Astrocyte (in vitro differentiated cells and primary cell): ENCODE results near the gene BIN2. TPM values are rescaled to one million over a fixed set of nuclear protein-coding genes. Genes with fewer than 3 reads are reported as not detected.

ENCODE experiments used
- DNase-seq: peaks from one replicate; pipeline ENCODE4 v3.0.0-alpha.2; 2010; ENCODE audit warnings: low read depth
- FAIRE-seq: peaks from 2 replicates; lab custom pipeline; 2011; peaks lifted over from hg19 to GRCh38; lab: Jason Lieb, UNC
- H2AFZ ChIP-seq: 2 replicates; pipeline ENCODE4 v1.6.0; 2012; ENCODE audit warnings: low read depth, low read length, inconsistent platforms
- H3K27ac ChIP-seq: 2 replicates; pipeline ENCODE4 v1.5.1; 2011; ENCODE audit warnings: low read depth, low read length, inconsistent platforms
- H3K27me3 ChIP-seq: 2 replicates; pipeline ENCODE4 v1.6.0; 2011; ENCODE audit warnings: low read length, inconsistent platforms; ENCODE audit not compliant: insufficient read depth
- H3K36me3 ChIP-seq: 2 replicates; pipeline ENCODE4 v1.5.1; 2011; ENCODE audit warnings: low read length, inconsistent platforms; ENCODE audit not compliant: insufficient read depth
- H3K4me1 ChIP-seq: 2 replicates; pipeline ENCODE4 v1.5.1; 2011; ENCODE audit warnings: low read length, inconsistent platforms; ENCODE audit not compliant: insufficient read depth
- H3K4me2 ChIP-seq: 2 replicates; pipeline ENCODE4 v1.6.0; 2012; ENCODE audit warnings: low read length, inconsistent platforms
- H3K4me3 ChIP-seq: 2 replicates; pipeline ENCODE4 v1.5.1; 2011; ENCODE audit warnings: low read depth, mild to moderate bottlenecking, low read length, inconsistent platforms; ENCODE audit not compliant: insufficient read depth
- H3K79me2 ChIP-seq: 2 replicates; pipeline ENCODE4 v1.6.0; 2012; ENCODE audit warnings: mild to moderate bottlenecking, low read length, inconsistent platforms; ENCODE audit not compliant: insufficient read depth
- H3K9ac ChIP-seq: 2 replicates; pipeline ENCODE4 v1.6.0; 2012; ENCODE audit warnings: mild to moderate bottlenecking, low read length, inconsistent platforms
- H3K9me3 ChIP-seq: 2 replicates; pipeline ENCODE4 v1.5.1; 2012; ENCODE audit warnings: low read depth, mild to moderate bottlenecking, low read length, inconsistent platforms; ENCODE audit not compliant: insufficient read depth
- H4K20me1 ChIP-seq: 2 replicates; pipeline ENCODE4 v1.6.0; 2012; ENCODE audit warnings: low read length, inconsistent platforms; ENCODE audit not compliant: insufficient read depth
- H3K27ac Mint-ChIP-seq: one replicate; pipeline ENCODE4 v1.8.0; 2021; ENCODE audit warnings: mild to moderate bottlenecking, mixed read lengths; ENCODE audit not compliant: unreplicated experiment
- H3K27me3 Mint-ChIP-seq: one replicate; pipeline ENCODE4 v1.8.0; 2021; ENCODE audit warnings: low read depth, mixed read lengths; ENCODE audit not compliant: unreplicated experiment
- H3K36me3 Mint-ChIP-seq: one replicate; pipeline ENCODE4 v1.8.0; 2021; ENCODE audit warnings: low read depth, mixed read lengths; ENCODE audit not compliant: unreplicated experiment
- H3K4me1 Mint-ChIP-seq: one replicate; pipeline ENCODE4 v1.8.0; 2021; ENCODE audit warnings: low read depth, mixed read lengths; ENCODE audit not compliant: unreplicated experiment
- H3K4me3 Mint-ChIP-seq: one replicate; pipeline ENCODE4 v1.8.0; 2021; ENCODE audit warnings: mild to moderate bottlenecking, moderate library complexity, mixed read lengths; ENCODE audit not compliant: unreplicated experiment
- H3K9me3 Mint-ChIP-seq: one replicate; pipeline ENCODE4 v1.8.0; 2021; ENCODE audit warnings: mild to moderate bottlenecking, mixed read lengths; ENCODE audit not compliant: unreplicated experiment
- CTCF ChIP-seq: IDR thresholded peaks from 2 replicates; pipeline ENCODE4 v1.5.1; 2011; ENCODE audit warnings: low read depth, mild to moderate bottlenecking, inconsistent platforms, low read length, moderate library complexity; ENCODE audit not compliant: insufficient read depth
- EZH2 ChIP-seq: IDR thresholded peaks from 2 replicates; pipeline ENCODE4 v1.6.1; 2012; ENCODE audit warnings: mild to moderate bottlenecking, low read length, inconsistent platforms; ENCODE audit not compliant: insufficient read depth
- total RNA-seq: library from RNA; stranded (reverse); gene quantifications from 2 replicates; pipeline ENCODE4 v1.2.1, GENCODE V29; 2021

BIN2 gene
- total RNA-seq, 1 donor from 2014 or later = not detected

- Mint-ChIP-seq H3K36me3 (peaks cover 3% of the 10 kb centered on the region), H3K4me1 (peaks cover 2% of the 10 kb centered on the region), H3K27ac (no peak overlapping the region), H3K27me3 (no peaks in the 10 kb centered on the region), H3K9me3 (no peaks in the 10 kb centered on the region), H3K4me3 (no peak overlapping the region)
- Histone ChIP-seq H3K4me2 (no peak overlapping the region), H3K4me1 (peaks cover 5% of the 10 kb centered on the region), H3K27ac (no peak overlapping the region), H3K27me3 (no peaks in the 10 kb centered on the region), H3K79me2 (peaks cover 5% of the 10 kb centered on the region), H4K20me1 (no peaks in the 10 kb centered on the region), H3K9ac (no peak overlapping the region), H3K36me3 (no peaks in the 10 kb centered on the region), H3K4me3 (no peak overlapping the region), H2AFZ (no peak overlapping the region), H3K9me3 (no peaks in the 10 kb centered on the region)
- FAIRE-seq (no peak), DNase-seq (no peak)
- no peak for TF ChIP-seq EZH2
- TF ChIP-seq CTCF = no peak
Measured at GRCh38 chr12:51234530-51234929, 89.4 kb downstream of the BIN2 start.

GRCh38 chr12:51232642-51233041, 91.3 kb downstream of the BIN2 start:
- no peaks in the 10 kb centered on the region for H3K4me1 ChIP-seq
- DNase-seq = no peak
- no peak overlapping the region for H3K4me2 ChIP-seq
- H3K36me3 ChIP-seq = no peaks in the 10 kb centered on the region
- H3K27ac Mint-ChIP-seq = no peak overlapping the region
- H2AFZ ChIP-seq = no peak overlapping the region
- no peaks in the 10 kb centered on the region for H4K20me1 ChIP-seq
- no peaks in the 10 kb centered on the region for H3K9me3 Mint-ChIP-seq
- FAIRE-seq = no peak
- no peak overlapping the region for H3K9ac ChIP-seq
- H3K36me3 Mint-ChIP-seq = peaks cover 3% of the 10 kb centered on the region
- no peak overlapping the region for H3K27ac ChIP-seq
- no peaks in the 10 kb centered on the region for H3K4me1 Mint-ChIP-seq
- no peak overlapping the region for H3K4me3 ChIP-seq
- no peaks in the 10 kb centered on the region for H3K9me3 ChIP-seq
- TF ChIP-seq CTCF = no peak
- TF ChIP-seq EZH2 = no peak
- no peaks in the 10 kb centered on the region for H3K79me2 ChIP-seq
- no peaks in the 10 kb centered on the region for H3K27me3 Mint-ChIP-seq
- H3K27me3 ChIP-seq = no peaks in the 10 kb centered on the region
- H3K4me3 Mint-ChIP-seq = no peak overlapping the region

Other genes starting within 250 kb of the BIN2 start
- 57.8 and 61.6 TPM in 2 replicates for gene CSRNP2, start 240.6 kb downstream of the BIN2 start, total RNA-seq
- 19.2 and 22.4 TPM in 2 replicates for gene TFCP2, start 151.0 kb downstream of the BIN2 start, total RNA-seq
- gene POU6F1, start 106.1 kb downstream of the BIN2 start, total RNA-seq = 3.6 and 3.7 TPM in 2 replicates
- gene DAZAP2, start 85.3 kb downstream of the BIN2 start, total RNA-seq = 87.7 and 92.8 TPM in 2 replicates
- 1.3 and 3.6 TPM in 2 replicates for gene SMAGP, start 53.8 kb downstream of the BIN2 start, total RNA-seq
- not detected in 2 replicates for gene CELA1, start 22.5 kb upstream of the BIN2 start, total RNA-seq
- 9.9 and 13.8 TPM in 2 replicates for gene GALNT6, start 67.2 kb upstream of the BIN2 start, total RNA-seq
- 5.1 and 5.5 TPM in 2 replicates for gene SLC4A8, start 100.7 kb upstream of the BIN2 start, total RNA-seq